GM23248 (cell line): ENCODE data around the gene TP53I13. TPM values are rescaled to one million over a fixed set of nuclear protein-coding genes. Genes with fewer than 3 reads are reported as not detected.

ENCODE experiments used
- DNase-seq: peaks from one replicate; pipeline ENCODE4 v3.0.0-alpha.2; 2015
- H2AFZ ChIP-seq: fragments of 200-600 bp; sonication (generic); 2 replicates; pipeline ENCODE4 v1.6.1; 2016; ENCODE audit warnings: antibody characterized with exemption
- H3F3A ChIP-seq: fragments of 200-600 bp; sonication (generic); 2 replicates; pipeline ENCODE4 v1.6.1; 2016; ENCODE audit warnings: mild to moderate bottlenecking, antibody characterized with exemption, mixed run types; ENCODE audit not compliant: insufficient read depth
- H3K27ac ChIP-seq: fragments of 200-600 bp; sonication (generic); 2 replicates; pipeline ENCODE4 v1.5.1; 2016; ENCODE audit warnings: mild to moderate bottlenecking
- H3K27me3 ChIP-seq: fragments of 200-600 bp; sonication (generic); replicated peaks from 2 replicates; pipeline ENCODE4 v1.6.1; 2016; ENCODE audit warnings: mild to moderate bottlenecking; ENCODE audit not compliant: insufficient read depth
- H3K36me3 ChIP-seq: fragments of 200-600 bp; sonication (generic); 2 replicates; pipeline ENCODE4 v1.6.1; 2016; ENCODE audit warnings: low read depth, mild to moderate bottlenecking
- H3K4me1 ChIP-seq: fragments of 200-600 bp; sonication (generic); 2 replicates; pipeline ENCODE4 v1.6.1; 2016; ENCODE audit warnings: mild to moderate bottlenecking; ENCODE audit not compliant: insufficient read depth
- H3K4me2 ChIP-seq: fragments of 200-600 bp; sonication (generic); one replicate; pipeline ENCODE4 v1.6.1; 2016; ENCODE audit warnings: mild to moderate bottlenecking; ENCODE audit not compliant: unreplicated experiment
- H3K4me3 ChIP-seq: fragments of 200-600 bp; sonication (generic); 2 replicates; pipeline ENCODE4 v1.5.1; 2016; ENCODE audit warnings: mild to moderate bottlenecking
- H3K79me2 ChIP-seq: fragments of 200-600 bp; sonication (generic); 2 replicates; pipeline ENCODE4 v1.6.1; 2016; ENCODE audit warnings: mild to moderate bottlenecking; ENCODE audit not compliant: insufficient read depth
- H3K9ac ChIP-seq: fragments of 200-600 bp; sonication (generic); 2 replicates; pipeline ENCODE4 v1.6.1; 2016; ENCODE audit warnings: mild to moderate bottlenecking
- H3K9me2 ChIP-seq: fragments of 200-600 bp; sonication (generic); 2 replicates; pipeline ENCODE4 v1.6.1; 2016; ENCODE audit warnings: mixed run types, mild to moderate bottlenecking, moderate library complexity; ENCODE audit not compliant: insufficient read depth
- H3K9me3 ChIP-seq: fragments of 200-600 bp; sonication (generic); one replicate; pipeline ENCODE4 v1.6.1; 2017; ENCODE audit warnings: low read depth
- H4K20me1 ChIP-seq: fragments of 200-600 bp; sonication (generic); 2 replicates; pipeline ENCODE4 v1.6.0; 2016; ENCODE audit not compliant: insufficient read depth
- EZH2 ChIP-seq: fragments of 200-600 bp; sonication (generic); IDR thresholded peaks from 2 replicates; pipeline ENCODE4 v1.6.1; 2018; ENCODE audit warnings: antibody characterized with exemption, mild to moderate bottlenecking; ENCODE audit not compliant: insufficient read depth, poor library complexity, severe bottlenecking
- EZH2phosphoT487 ChIP-seq: fragments of 200-600 bp; sonication (generic); IDR thresholded peaks from 2 replicates; pipeline ENCODE4 v1.6.1; 2018; ENCODE audit warnings: antibody characterized with exemption, moderate library complexity, mild to moderate bottlenecking, low read depth; ENCODE audit not compliant: insufficient read depth
- WGBS, 2 experiments: methylation state at CpG; one replicate each; pipeline ENCODE4 v1.1.6; 2015 to 2017; ENCODE audit warnings: low lambda C conversion rate in 2 of 2, low coverage in 1 of 2; ENCODE audit errors: missing lambda C conversion rate in 2 of 2; 5-methylcytosine and 5-hydroxymethylcytosine counted together
- in situ Hi-C: fragments of 300-500 bp; cut with MboI; formaldehyde crosslinking; loops from 2 replicates; pipeline ENCODE4 v1.15.0; 2020
- polyA plus RNA-seq: library from polyadenylated mRNA; unstranded; fragments of >200 nt; fragmentation: Nextera tagmentation; extraction: Ambion mirVana; gene quantifications from 2 replicates; pipeline ENCODE4 v1.2.1, GENCODE V29; 2016
- total RNA-seq: library from RNA; depleted of rRNA; stranded (reverse); fragments of >200 nt; shearing (Covaris generic); gene quantifications from 2 replicates; pipeline ENCODE4 v1.2.3, GENCODE V29; 2014

TP53I13 gene
- total and polyA plus RNA-seq, 2 experiments from 2014 or later: 37.3 to 67.2 TPM

GRCh38 chr17:29613352-29613837 lies 44.9 kb downstream of the TP53I13 start:
- peak; percentile 91 for DNase-seq
- Histone ChIP-seq H3K4me3 (peak overlapping the region; percentile 56), H3K36me3 (no peaks in the 10 kb centered on the region), H3K4me2 (peak overlapping the region; percentile 79), H4K20me1 (no peaks in the 10 kb centered on the region), H3K27ac (no peak overlapping the region), H3K27me3 (no peaks in the 10 kb centered on the region), H3K9me3 (no peaks in the 10 kb centered on the region), H3K9me2 (no peaks in the 10 kb centered on the region), H3K4me1 (no peaks in the 10 kb centered on the region), H3K9ac (peak overlapping the region; percentile 37; the same call in 1 of the 2 replicates), H2AFZ (peak overlapping the region; percentile 82), H3K79me2 (no peaks in the 10 kb centered on the region), H3F3A (no peaks in the 10 kb centered on the region)
- 2 to 4% methylated on average over 34 to 44 of the region's 50 CpGs for WGBS, 2 experiments
- TF ChIP-seq EZH2phosphoT487 (no peak), EZH2 (no peak)
- in situ Hi-C loops: no loop called here

- no peaks in the 10 kb centered on the region for H3K4me1 ChIP-seq
- no peaks in the 10 kb centered on the region for H3K9me2 ChIP-seq
- H3F3A ChIP-seq: no peaks in the 10 kb centered on the region
- no peaks in the 10 kb centered on the region for H3K36me3 ChIP-seq
- TF ChIP-seq EZH2: no peak
- TF ChIP-seq EZH2phosphoT487: no peak
- H3K79me2 ChIP-seq: no peaks in the 10 kb centered on the region
- DNase-seq: no peak
- in situ Hi-C loops: no loop called here
- 15 to 17% methylated on average over 9 to 13 of the region's 13 CpGs for WGBS, 2 experiments
- no peaks in the 10 kb centered on the region for H3K27me3 ChIP-seq
- peak overlapping the region; percentile 37; the same call in 1 of the 2 replicates for H3K9ac ChIP-seq
- peak overlapping the region; percentile 82 for H2AFZ ChIP-seq
- H3K9me3 ChIP-seq: no peaks in the 10 kb centered on the region
- H3K27ac ChIP-seq: no peak overlapping the region
- peak overlapping the region; percentile 56 for H3K4me3 ChIP-seq
- H3K4me2 ChIP-seq: peak overlapping the region; percentile 79
- H4K20me1 ChIP-seq: no peaks in the 10 kb centered on the region
Measured at GRCh38 chr17:29613856-29614255, 45.4 kb downstream of the TP53I13 start.

- H3K27ac ChIP-seq: no peak overlapping the region
- no peaks in the 10 kb centered on the region for H3K9me2 ChIP-seq
- no peaks in the 10 kb centered on the region for H3K36me3 ChIP-seq
- DNase-seq: no peak
- in situ Hi-C loops: no loop called here
- 53 to 54% methylated on average over 14 to 16 of the region's 16 CpGs for WGBS, 2 experiments
- H3K79me2 ChIP-seq: no peaks in the 10 kb centered on the region
- peak overlapping the region; percentile 49; the same call in 1 of the 2 replicates for H3K9ac ChIP-seq
- peak overlapping the region; percentile 66 for H3K4me3 ChIP-seq
- no peaks in the 10 kb centered on the region for H3K9me3 ChIP-seq
- TF ChIP-seq EZH2 (no peak), EZH2phosphoT487 (no peak)
- H3K27me3 ChIP-seq: no peaks in the 10 kb centered on the region
- H3K4me1 ChIP-seq: no peaks in the 10 kb centered on the region
- H3K4me2 ChIP-seq: peak overlapping the region; percentile 80
- no peaks in the 10 kb centered on the region for H4K20me1 ChIP-seq
- H3F3A ChIP-seq: no peaks in the 10 kb centered on the region
- peak overlapping the region; percentile 75; the same call in 1 of the 2 replicates for H2AFZ ChIP-seq
Measured at GRCh38 chr17:29614349-29615047, 46.0 kb downstream of the TP53I13 start.

- peak overlapping the region; percentile 66 for H3K4me3 ChIP-seq
- no peaks in the 10 kb centered on the region for H3K36me3 ChIP-seq
- H3K9me3 ChIP-seq: no peaks in the 10 kb centered on the region
- 5% methylated on average over 14 to 15 of the region's 15 CpGs for WGBS, 2 experiments
- H4K20me1 ChIP-seq: no peaks in the 10 kb centered on the region
- peak overlapping the region; percentile 80 for H3K4me2 ChIP-seq
- H3F3A ChIP-seq: no peaks in the 10 kb centered on the region
- peak overlapping the region; percentile 35; the same call in 1 of the 2 replicates for H3K27ac ChIP-seq
- peak overlapping the region; percentile 75 for H2AFZ ChIP-seq
- H3K79me2 ChIP-seq: no peaks in the 10 kb centered on the region
- peak overlapping the region; percentile 49; the same call in 1 of the 2 replicates for H3K9ac ChIP-seq
- H3K9me2 ChIP-seq: no peaks in the 10 kb centered on the region
- in situ Hi-C loops: no loop called here
- no peaks in the 10 kb centered on the region for H3K27me3 ChIP-seq
- peak; percentile 81 for DNase-seq
- no peak for TF ChIP-seq EZH2phosphoT487
- no peak for TF ChIP-seq EZH2
- H3K4me1 ChIP-seq: no peaks in the 10 kb centered on the region
Measured at GRCh38 chr17:29615048-29615385, 46.5 kb downstream of the TP53I13 start.
